HL-60 (cell line): ENCODE results near the gene FCRLB.
"Not testable (repeated sequence)": the region's sequence is repeated elsewhere in the genome, so short reads cannot be mapped to it uniquely, and the experiment has no call there.

Experiments
- GABPA ChIP-seq: IDR thresholded peaks from 2 replicates; pipeline ENCODE4 v1.6.1; 2012; ENCODE audit warnings: low read depth
- POLR2AphosphoS5 ChIP-seq: IDR thresholded peaks from 2 replicates; pipeline ENCODE4 v1.6.1; 2012; ENCODE audit warnings: low read depth
- SPI1 ChIP-seq: IDR thresholded peaks from 2 replicates; pipeline ENCODE4 v1.6.1; 2012; ENCODE audit warnings: low read depth, mild to moderate bottlenecking, borderline replicate concordance
- TF ChIP-seq, protein P1 (sequence below): IDR thresholded peaks from one replicate; pipeline ENCODE4 v1.5.1; 2011; ENCODE audit warnings: low read length, control low read depth, inconsistent platforms; ENCODE audit not compliant: insufficient read depth
- TF ChIP-seq, protein P2 (sequence below): IDR thresholded peaks from 2 replicates; pipeline ENCODE4 v1.6.1; 2012; ENCODE audit warnings: low read depth; ENCODE audit not compliant: insufficient replicate concordance

DNA sequence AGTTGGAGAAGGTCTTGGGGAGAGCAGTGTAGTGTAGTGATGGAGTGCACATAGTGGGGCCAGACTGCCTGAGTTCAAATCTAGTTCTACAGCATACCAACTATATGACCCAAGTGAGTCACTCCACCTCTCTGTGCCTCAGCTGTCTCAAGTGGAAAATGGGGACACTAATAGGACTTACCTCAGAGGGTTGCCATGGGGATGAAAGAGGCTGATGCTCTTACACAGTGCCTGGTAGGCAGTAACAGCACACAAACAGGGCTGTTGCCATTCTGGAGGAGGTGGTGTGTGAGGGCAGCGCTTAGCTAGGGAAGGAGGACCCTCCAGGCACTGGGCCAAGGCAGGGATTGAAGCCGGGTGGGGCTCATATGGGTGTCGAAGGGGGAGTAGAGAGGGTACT lies 46.9 kb upstream of the FCRLB start:
- TF ChIP-seq, protein P1, sequence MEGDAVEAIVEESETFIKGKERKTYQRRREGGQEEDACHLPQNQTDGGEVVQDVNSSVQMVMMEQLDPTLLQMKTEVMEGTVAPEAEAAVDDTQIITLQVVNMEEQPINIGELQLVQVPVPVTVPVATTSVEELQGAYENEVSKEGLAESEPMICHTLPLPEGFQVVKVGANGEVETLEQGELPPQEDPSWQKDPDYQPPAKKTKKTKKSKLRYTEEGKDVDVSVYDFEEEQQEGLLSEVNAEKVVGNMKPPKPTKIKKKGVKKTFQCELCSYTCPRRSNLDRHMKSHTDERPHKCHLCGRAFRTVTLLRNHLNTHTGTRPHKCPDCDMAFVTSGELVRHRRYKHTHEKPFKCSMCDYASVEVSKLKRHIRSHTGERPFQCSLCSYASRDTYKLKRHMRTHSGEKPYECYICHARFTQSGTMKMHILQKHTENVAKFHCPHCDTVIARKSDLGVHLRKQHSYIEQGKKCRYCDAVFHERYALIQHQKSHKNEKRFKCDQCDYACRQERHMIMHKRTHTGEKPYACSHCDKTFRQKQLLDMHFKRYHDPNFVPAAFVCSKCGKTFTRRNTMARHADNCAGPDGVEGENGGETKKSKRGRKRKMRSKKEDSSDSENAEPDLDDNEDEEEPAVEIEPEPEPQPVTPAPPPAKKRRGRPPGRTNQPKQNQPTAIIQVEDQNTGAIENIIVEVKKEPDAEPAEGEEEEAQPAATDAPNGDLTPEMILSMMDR = not testable (repeated sequence)
- not testable (repeated sequence) for TF ChIP-seq GABPA, POLR2AphosphoS5, SPI1
- TF ChIP-seq, protein P2, sequence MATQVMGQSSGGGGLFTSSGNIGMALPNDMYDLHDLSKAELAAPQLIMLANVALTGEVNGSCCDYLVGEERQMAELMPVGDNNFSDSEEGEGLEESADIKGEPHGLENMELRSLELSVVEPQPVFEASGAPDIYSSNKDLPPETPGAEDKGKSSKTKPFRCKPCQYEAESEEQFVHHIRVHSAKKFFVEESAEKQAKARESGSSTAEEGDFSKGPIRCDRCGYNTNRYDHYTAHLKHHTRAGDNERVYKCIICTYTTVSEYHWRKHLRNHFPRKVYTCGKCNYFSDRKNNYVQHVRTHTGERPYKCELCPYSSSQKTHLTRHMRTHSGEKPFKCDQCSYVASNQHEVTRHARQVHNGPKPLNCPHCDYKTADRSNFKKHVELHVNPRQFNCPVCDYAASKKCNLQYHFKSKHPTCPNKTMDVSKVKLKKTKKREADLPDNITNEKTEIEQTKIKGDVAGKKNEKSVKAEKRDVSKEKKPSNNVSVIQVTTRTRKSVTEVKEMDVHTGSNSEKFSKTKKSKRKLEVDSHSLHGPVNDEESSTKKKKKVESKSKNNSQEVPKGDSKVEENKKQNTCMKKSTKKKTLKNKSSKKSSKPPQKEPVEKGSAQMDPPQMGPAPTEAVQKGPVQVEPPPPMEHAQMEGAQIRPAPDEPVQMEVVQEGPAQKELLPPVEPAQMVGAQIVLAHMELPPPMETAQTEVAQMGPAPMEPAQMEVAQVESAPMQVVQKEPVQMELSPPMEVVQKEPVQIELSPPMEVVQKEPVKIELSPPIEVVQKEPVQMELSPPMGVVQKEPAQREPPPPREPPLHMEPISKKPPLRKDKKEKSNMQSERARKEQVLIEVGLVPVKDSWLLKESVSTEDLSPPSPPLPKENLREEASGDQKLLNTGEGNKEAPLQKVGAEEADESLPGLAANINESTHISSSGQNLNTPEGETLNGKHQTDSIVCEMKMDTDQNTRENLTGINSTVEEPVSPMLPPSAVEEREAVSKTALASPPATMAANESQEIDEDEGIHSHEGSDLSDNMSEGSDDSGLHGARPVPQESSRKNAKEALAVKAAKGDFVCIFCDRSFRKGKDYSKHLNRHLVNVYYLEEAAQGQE = not testable (repeated sequence)
